T-helper 1 cell treated with Interleukin-12 subunit alpha and Interleukin-12 subunit beta and Interleukin-4 antibody, amounts not matched to agents 30 μg/mL and 1 μg/mL, for 36 hours (primary cell): ENCODE results near the gene PRDM1.

Experiments used
- H3K27ac Mint-ChIP-seq: one replicate; pipeline ENCODE4 v1.8.0; 2021; ENCODE audit warnings: mild to moderate bottlenecking, mixed read lengths
- H3K27me3 Mint-ChIP-seq: one replicate; pipeline ENCODE4 v1.8.0; 2021; ENCODE audit warnings: low read depth, mixed read lengths
- H3K36me3 Mint-ChIP-seq: one replicate; pipeline ENCODE4 v1.8.0; 2021; ENCODE audit warnings: low read depth, mixed read lengths
- H3K4me1 Mint-ChIP-seq: one replicate; pipeline ENCODE4 v1.8.0; 2021; ENCODE audit warnings: low read depth, mixed read lengths
- H3K4me3 Mint-ChIP-seq: one replicate; pipeline ENCODE4 v1.8.0; 2021; ENCODE audit warnings: mild to moderate bottlenecking, moderate library complexity, mixed read lengths
- H3K9me3 Mint-ChIP-seq: one replicate; pipeline ENCODE4 v1.8.0; 2021; ENCODE audit warnings: mixed read lengths

PRDM1 gene

GRCh38 chr6:106108129-106108528, 22.0 kb downstream of the PRDM1 start:
- peaks cover 61% of the 10 kb centered on the region for H3K4me1 Mint-ChIP-seq
- H3K27me3 Mint-ChIP-seq: no peaks in the 10 kb centered on the region
- H3K9me3 Mint-ChIP-seq: no peaks in the 10 kb centered on the region
- no peak overlapping the region for H3K4me3 Mint-ChIP-seq
- peaks cover 66% of the 10 kb centered on the region for H3K36me3 Mint-ChIP-seq
- no peak overlapping the region for H3K27ac Mint-ChIP-seq

GRCh38 chr6:106109029-106109428, 22.9 kb downstream of the PRDM1 start:
- Mint-ChIP-seq H3K4me3 (no peak overlapping the region), H3K36me3 (peaks cover 58% of the 10 kb centered on the region), H3K27me3 (no peaks in the 10 kb centered on the region), H3K9me3 (no peaks in the 10 kb centered on the region), H3K27ac (no peak overlapping the region), H3K4me1 (peaks cover 62% of the 10 kb centered on the region)

GRCh38 chr6:106110164-106110826, 24.2 kb downstream of the PRDM1 start:
- no peaks in the 10 kb centered on the region for H3K9me3 Mint-ChIP-seq
- peaks cover 48% of the 10 kb centered on the region for H3K36me3 Mint-ChIP-seq
- H3K4me1 Mint-ChIP-seq: peaks cover 66% of the 10 kb centered on the region
- H3K27ac Mint-ChIP-seq: no peak overlapping the region
- no peaks in the 10 kb centered on the region for H3K27me3 Mint-ChIP-seq
- H3K4me3 Mint-ChIP-seq: no peak overlapping the region

- Mint-ChIP-seq H3K4me3 (peak overlapping the region; percentile 56), H3K4me1 (peaks cover 61% of the 10 kb centered on the region), H3K36me3 (peaks cover 28% of the 10 kb centered on the region), H3K27me3 (no peaks in the 10 kb centered on the region), H3K27ac (peak overlapping the region; percentile 51), H3K9me3 (no peaks in the 10 kb centered on the region)
Measured at GRCh38 chr6:106112433-106112832, 26.3 kb downstream of the PRDM1 start.

GRCh38 chr6:106113256-106113959, 27.3 kb downstream of the PRDM1 start:
- Mint-ChIP-seq H3K4me3 (no peak overlapping the region), H3K27ac (no peak overlapping the region), H3K9me3 (no peaks in the 10 kb centered on the region), H3K36me3 (peaks cover 24% of the 10 kb centered on the region), H3K4me1 (peaks cover 67% of the 10 kb centered on the region), H3K27me3 (no peaks in the 10 kb centered on the region)

- Mint-ChIP-seq H3K9me3 (no peaks in the 10 kb centered on the region), H3K4me1 (peaks cover 74% of the 10 kb centered on the region), H3K4me3 (peak overlapping the region; percentile 35), H3K27ac (peak overlapping the region; percentile 53), H3K27me3 (no peaks in the 10 kb centered on the region), H3K36me3 (peaks cover 17% of the 10 kb centered on the region)
Measured at GRCh38 chr6:106114492-106114891, 28.4 kb downstream of the PRDM1 start.

GRCh38 chr6:106115286-106115685, 29.1 kb downstream of the PRDM1 start:
- no peak overlapping the region for H3K4me3 Mint-ChIP-seq
- no peak overlapping the region for H3K27ac Mint-ChIP-seq
- no peaks in the 10 kb centered on the region for H3K27me3 Mint-ChIP-seq
- H3K36me3 Mint-ChIP-seq: peaks cover 11% of the 10 kb centered on the region
- no peaks in the 10 kb centered on the region for H3K9me3 Mint-ChIP-seq
- peaks cover 75% of the 10 kb centered on the region for H3K4me1 Mint-ChIP-seq

- Mint-ChIP-seq H3K36me3 (peaks cover 9% of the 10 kb centered on the region), H3K9me3 (no peaks in the 10 kb centered on the region), H3K27ac (peak overlapping the region; percentile 8), H3K4me1 (peaks cover 75% of the 10 kb centered on the region), H3K4me3 (no peak overlapping the region), H3K27me3 (no peaks in the 10 kb centered on the region)
Measured at GRCh38 chr6:106116125-106116832, 30.1 kb downstream of the PRDM1 start.

GRCh38 chr6:106117579-106117978, 31.4 kb downstream of the PRDM1 start:
- H3K4me1 Mint-ChIP-seq: peaks cover 68% of the 10 kb centered on the region
- peak overlapping the region; percentile 62 for H3K4me3 Mint-ChIP-seq
- peak overlapping the region; percentile 70 for H3K27ac Mint-ChIP-seq
- H3K36me3 Mint-ChIP-seq: peaks cover 8% of the 10 kb centered on the region
- no peaks in the 10 kb centered on the region for H3K27me3 Mint-ChIP-seq
- H3K9me3 Mint-ChIP-seq: no peaks in the 10 kb centered on the region

- Mint-ChIP-seq H3K36me3 (peaks cover 9% of the 10 kb centered on the region), H3K4me1 (peaks cover 64% of the 10 kb centered on the region), H3K27me3 (peaks cover 7% of the 10 kb centered on the region), H3K4me3 (no peak overlapping the region), H3K27ac (peak overlapping the region; percentile 52), H3K9me3 (no peaks in the 10 kb centered on the region)
Measured at GRCh38 chr6:106118835-106119431, 32.8 kb downstream of the PRDM1 start.

- no peak overlapping the region for H3K4me3 Mint-ChIP-seq
- H3K4me1 Mint-ChIP-seq: peaks cover 58% of the 10 kb centered on the region
- H3K27me3 Mint-ChIP-seq: peaks cover 8% of the 10 kb centered on the region
- H3K36me3 Mint-ChIP-seq: peaks cover 9% of the 10 kb centered on the region
- H3K27ac Mint-ChIP-seq: no peak overlapping the region
- no peaks in the 10 kb centered on the region for H3K9me3 Mint-ChIP-seq
Measured at GRCh38 chr6:106119546-106119945, 33.4 kb downstream of the PRDM1 start.

GRCh38 chr6:106120006-106120405, 33.9 kb downstream of the PRDM1 start:
- H3K27ac Mint-ChIP-seq: peak overlapping the region; percentile 2
- H3K4me1 Mint-ChIP-seq: peaks cover 56% of the 10 kb centered on the region
- H3K27me3 Mint-ChIP-seq: peaks cover 8% of the 10 kb centered on the region
- H3K4me3 Mint-ChIP-seq: no peak overlapping the region
- peaks cover 9% of the 10 kb centered on the region for H3K36me3 Mint-ChIP-seq
- H3K9me3 Mint-ChIP-seq: no peaks in the 10 kb centered on the region

GRCh38 chr6:106120406-106120805, 34.3 kb downstream of the PRDM1 start:
- Mint-ChIP-seq H3K4me1 (peaks cover 55% of the 10 kb centered on the region), H3K36me3 (peaks cover 9% of the 10 kb centered on the region), H3K9me3 (no peaks in the 10 kb centered on the region), H3K4me3 (no peak overlapping the region), H3K27ac (no peak overlapping the region), H3K27me3 (peaks cover 8% of the 10 kb centered on the region)

GRCh38 chr6:106122306-106122918, 36.3 kb downstream of the PRDM1 start:
- no peaks in the 10 kb centered on the region for H3K9me3 Mint-ChIP-seq
- peaks cover 55% of the 10 kb centered on the region for H3K4me1 Mint-ChIP-seq
- H3K27ac Mint-ChIP-seq: no peak overlapping the region
- H3K4me3 Mint-ChIP-seq: no peak overlapping the region
- peaks cover 8% of the 10 kb centered on the region for H3K27me3 Mint-ChIP-seq
- H3K36me3 Mint-ChIP-seq: peaks cover 8% of the 10 kb centered on the region
